AG10803 (cell line): ENCODE data around the gene ALG1L2.
A peak's percentile ranks its signal among the peaks of the same experiment; 100 is the strongest.
"Not testable (repeated sequence)": the region's sequence is repeated elsewhere in the genome, so short reads cannot be mapped to it uniquely, and the experiment has no call there.

Experiments used
- DNase-seq: peaks from one replicate; pipeline ENCODE4 v3.0.0; 2010; ENCODE audit warnings: low read depth
- H3K4me3 ChIP-seq: 2 replicates; pipeline ENCODE4 v1.5.1; 2011; ENCODE audit warnings: mild to moderate bottlenecking, low read length, control low read depth
- TF ChIP-seq, protein P1 (sequence below): conservative IDR thresholded peaks from 2 replicates; pipeline ENCODE4 v1.5.1; 2011; ENCODE audit warnings: mild to moderate bottlenecking, low read length, control low read depth, inconsistent platforms

The ALG1L2 gene

DNA sequence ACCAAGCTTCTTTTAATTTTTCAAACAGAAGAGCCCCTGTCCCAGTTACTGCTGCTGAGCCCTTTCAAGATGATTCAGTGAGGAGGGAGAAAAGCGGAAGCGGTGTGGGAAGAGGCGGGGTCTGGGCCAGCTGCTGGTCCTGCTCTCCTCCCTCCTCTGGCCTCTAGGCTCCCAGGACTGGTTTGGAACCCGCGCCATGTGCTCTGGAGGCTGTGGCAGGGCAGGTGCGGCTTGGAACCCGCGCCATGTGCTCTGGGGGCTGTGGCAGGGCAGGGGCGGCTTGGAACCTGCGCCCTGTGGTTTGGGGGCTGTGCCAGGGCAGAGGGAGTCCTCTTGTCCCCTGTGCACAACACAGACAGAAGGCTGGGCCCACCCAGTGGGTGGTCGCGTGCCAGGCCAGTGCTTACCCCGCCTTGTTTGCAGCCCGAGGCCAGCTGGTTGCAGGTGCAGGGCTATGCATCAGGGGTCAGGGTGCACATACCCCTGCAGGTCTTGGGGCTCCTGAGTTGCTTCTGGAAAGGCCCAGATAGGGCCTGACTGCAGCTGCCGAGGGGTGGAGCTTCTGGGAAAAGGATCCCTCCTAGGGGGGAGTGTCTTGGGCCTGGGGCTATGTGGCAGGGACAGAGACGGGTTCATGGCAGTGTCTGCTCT lies 12.2 kb downstream of the ALG1L2 start:
- no peak overlapping the region for H3K4me3 ChIP-seq
- DNase-seq = no peak
- TF ChIP-seq, protein P1, sequence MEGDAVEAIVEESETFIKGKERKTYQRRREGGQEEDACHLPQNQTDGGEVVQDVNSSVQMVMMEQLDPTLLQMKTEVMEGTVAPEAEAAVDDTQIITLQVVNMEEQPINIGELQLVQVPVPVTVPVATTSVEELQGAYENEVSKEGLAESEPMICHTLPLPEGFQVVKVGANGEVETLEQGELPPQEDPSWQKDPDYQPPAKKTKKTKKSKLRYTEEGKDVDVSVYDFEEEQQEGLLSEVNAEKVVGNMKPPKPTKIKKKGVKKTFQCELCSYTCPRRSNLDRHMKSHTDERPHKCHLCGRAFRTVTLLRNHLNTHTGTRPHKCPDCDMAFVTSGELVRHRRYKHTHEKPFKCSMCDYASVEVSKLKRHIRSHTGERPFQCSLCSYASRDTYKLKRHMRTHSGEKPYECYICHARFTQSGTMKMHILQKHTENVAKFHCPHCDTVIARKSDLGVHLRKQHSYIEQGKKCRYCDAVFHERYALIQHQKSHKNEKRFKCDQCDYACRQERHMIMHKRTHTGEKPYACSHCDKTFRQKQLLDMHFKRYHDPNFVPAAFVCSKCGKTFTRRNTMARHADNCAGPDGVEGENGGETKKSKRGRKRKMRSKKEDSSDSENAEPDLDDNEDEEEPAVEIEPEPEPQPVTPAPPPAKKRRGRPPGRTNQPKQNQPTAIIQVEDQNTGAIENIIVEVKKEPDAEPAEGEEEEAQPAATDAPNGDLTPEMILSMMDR = no peak

DNA sequence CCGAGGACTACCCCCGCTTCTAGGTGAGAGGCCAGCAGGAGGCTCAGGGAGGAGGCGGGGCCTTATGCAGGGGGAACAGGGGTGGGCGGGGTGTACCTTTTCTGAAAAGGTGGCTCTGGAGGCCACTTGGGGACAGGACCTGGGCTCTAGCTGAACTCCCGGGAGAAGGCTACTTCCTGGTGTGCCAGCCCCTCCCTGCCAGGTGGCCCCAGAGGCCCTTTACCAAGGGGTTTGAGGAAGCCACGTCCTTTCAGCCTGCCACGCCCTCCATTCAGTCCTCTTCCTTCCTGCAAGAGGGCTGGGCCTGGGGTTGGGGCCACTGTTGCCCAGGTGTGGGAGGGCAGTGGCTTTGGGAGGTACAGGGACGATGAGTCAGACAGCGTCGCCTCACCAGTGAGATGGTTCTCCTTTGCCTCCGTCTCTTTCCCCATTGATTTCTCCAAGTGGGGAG lies 12.9 kb downstream of the ALG1L2 start:
- not testable (repeated sequence) for H3K4me3 ChIP-seq, DNase-seq

GRCh38 chr3:130095858-130096257 lies 14.2 kb downstream of the ALG1L2 start:
- not testable (repeated sequence) for DNase-seq, H3K4me3 ChIP-seq

DNA sequence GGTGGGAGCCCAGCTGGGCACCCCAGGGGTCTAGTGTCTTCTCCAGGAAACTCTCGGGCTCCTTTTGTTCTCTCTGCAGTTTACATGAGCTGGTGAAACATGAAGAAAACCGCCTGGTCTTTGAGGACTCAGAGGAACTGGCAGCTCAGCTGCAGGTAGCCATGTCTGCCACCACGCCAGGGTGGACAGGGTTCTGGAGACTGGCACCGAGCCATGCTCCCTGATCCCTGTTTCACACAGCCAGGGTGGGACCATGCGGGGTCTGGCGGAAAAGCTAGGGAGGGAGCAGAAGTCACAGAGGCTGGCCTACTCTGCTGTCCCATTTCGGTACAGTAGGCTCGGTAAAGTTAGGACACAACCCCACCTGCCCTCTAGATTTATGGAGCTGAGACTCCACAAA lies 15.5 kb downstream of the ALG1L2 start:
- not testable (repeated sequence) for H3K4me3 ChIP-seq, DNase-seq

GRCh38 chr3:130097690-130098638 lies 16.3 kb downstream of the ALG1L2 start:
- TF ChIP-seq, protein P1 = peak; percentile 48

DNA sequence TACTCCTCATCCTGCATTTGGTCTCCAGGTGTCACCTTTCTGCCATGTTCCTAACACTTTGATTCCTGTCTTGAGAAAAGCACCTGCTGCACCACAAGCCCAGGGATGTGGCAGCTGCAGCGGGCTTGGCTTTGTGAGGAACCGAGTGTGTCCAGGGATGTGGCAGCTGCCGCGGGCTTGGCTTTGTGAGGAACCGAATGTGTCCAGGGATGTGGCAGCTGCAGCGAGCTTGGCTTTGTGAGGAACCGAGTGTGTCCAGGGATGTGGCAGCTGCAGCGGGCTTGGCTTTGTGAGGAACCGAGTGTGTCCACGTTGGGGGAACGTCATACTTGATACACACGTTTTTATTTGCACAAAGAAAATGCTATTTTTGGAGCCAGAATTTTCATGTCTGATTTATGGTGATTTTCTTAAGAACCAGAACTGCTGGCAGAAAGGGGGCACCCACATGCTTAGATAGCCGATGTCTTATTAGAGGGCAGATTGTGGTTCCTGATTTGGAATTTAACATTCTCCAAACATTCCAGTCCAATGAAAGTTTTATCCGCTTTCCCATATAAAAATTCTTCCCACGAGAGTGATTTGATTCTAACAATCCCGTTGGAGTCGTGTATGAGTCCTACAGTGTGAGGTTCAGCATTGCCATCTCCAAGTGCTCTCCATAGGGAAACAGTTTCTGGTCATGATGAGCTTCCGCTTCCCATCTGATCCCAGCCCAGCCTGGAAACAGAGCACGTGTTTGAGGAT lies 17.2 kb downstream of the ALG1L2 start:
- not testable (repeated sequence) for H3K4me3 ChIP-seq
- peak; percentile 40 for DNase-seq

More at GRCh38 chr3:130097690-130098638, 16.3 kb downstream of the ALG1L2 start:
- DNase-seq, H3K4me3 ChIP-seq: not testable (repeated sequence)

DNA sequence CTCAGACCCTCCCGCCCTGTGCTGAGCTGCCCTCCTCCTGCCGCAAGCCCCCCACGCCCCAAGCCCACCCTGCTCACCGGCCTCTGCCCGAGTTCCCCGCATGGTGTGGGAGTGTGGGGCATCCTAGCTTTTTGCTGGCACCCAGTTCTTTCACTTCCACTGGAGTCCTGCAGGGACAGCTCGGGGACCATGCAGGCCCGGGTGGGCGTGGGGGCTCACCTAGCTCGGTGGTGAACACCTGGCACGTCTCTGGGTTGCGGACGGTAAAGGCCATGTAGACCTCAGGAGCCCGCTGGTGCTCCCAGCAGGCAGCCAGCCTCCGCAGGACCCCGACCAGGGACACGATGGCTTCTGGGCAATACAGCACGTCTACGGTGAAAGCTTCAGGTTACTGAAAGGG lies 20.9 kb downstream of the ALG1L2 start:
- not testable (repeated sequence) for DNase-seq, H3K4me3 ChIP-seq

GRCh38 chr3:130104191-130104590 lies 22.6 kb downstream of the ALG1L2 start:
- H3K4me3 ChIP-seq = not testable (repeated sequence)
- DNase-seq = peak; percentile 48

DNA sequence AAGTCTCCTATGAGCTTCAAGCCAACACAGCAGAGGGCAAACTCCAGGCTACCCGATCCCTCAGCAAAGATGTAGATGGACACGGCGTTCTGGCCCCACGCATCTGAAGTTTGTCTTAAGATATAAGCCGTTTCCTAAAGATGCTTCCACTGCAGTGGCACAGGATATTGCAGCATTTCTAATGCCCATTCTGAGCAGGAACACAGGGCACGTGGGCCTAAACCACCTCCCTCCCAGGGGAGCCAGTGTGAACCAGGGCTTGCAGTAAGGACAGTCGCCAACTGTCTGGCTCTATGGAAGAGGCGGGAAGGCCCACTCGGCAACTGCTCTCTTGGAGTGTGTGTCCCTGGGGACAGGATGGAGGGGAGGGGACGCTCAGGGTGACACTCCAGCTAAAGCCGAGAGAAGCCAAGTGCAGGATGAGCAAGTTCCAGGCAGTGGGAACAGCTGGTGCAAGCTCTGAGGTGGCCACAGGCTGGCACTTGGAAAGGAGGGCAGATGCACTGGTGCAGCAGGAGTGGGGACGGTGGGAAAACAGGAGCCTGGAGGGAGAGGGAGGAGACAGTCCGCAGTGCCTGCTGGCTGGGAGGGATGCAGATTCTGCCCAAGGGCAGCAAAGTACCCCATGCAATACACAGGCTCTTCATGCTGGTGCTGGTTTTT lies 25.8 kb downstream of the ALG1L2 start:
- DNase-seq = not testable (repeated sequence)

GRCh38 chr3:130108836-130109585 lies 27.4 kb downstream of the ALG1L2 start:
- not testable (repeated sequence) for H3K4me3 ChIP-seq, DNase-seq

More for the DNA sequence above, 25.8 kb downstream of the ALG1L2 start:
- H3K4me3 ChIP-seq = not testable (repeated sequence)

GRCh38 chr3:130110386-130111169 lies 28.9 kb downstream of the ALG1L2 start:
- DNase-seq = peak; percentile 77
- H3K4me3 ChIP-seq = peak overlapping the region; percentile 74
